Keratinocyte (primary cell): ENCODE measurements around the gene BORCS5. TPM values are rescaled to one million over a fixed set of nuclear protein-coding genes. Genes with fewer than 3 reads are reported as not detected.
A peak's percentile ranks its signal among the peaks of the same experiment; 100 is the strongest.

Source experiments
- DNase-seq: peaks from one replicate; pipeline ENCODE4 v3.0.0-alpha.2; 2011; ENCODE audit warnings: low read depth, missing footprints, low spot score
- FAIRE-seq: peaks from 2 replicates; lab custom pipeline; 2011; peaks lifted over from hg19 to GRCh38; lab: Jason Lieb, UNC
- H2AFZ ChIP-seq: 2 replicates; pipeline ENCODE4 v1.6.0; 2012; ENCODE audit warnings: low read length, control low read depth, inconsistent platforms; ENCODE audit not compliant: control insufficient read depth
- H3K27ac ChIP-seq: 2 replicates; pipeline ENCODE4 v1.5.1; 2011; ENCODE audit warnings: low read length; ENCODE audit not compliant: control insufficient read depth, insufficient read depth
- H3K27me3 ChIP-seq: 3 replicates; pipeline ENCODE4 v1.6.0; 2011; ENCODE audit warnings: low read length; ENCODE audit not compliant: control insufficient read depth, insufficient read depth; ENCODE audit errors: extremely low read depth
- H3K36me3 ChIP-seq, 2 experiments: 2 replicates in 1 of 2; 3 replicates in 1 of 2; pipeline ENCODE4 v1.5.1; 2011; ENCODE audit warnings: low read length in 2 of 2, mild to moderate bottlenecking in 1 of 2; ENCODE audit not compliant: control insufficient read depth in 2 of 2, insufficient read depth in 2 of 2; ENCODE audit errors: extremely low read depth in 1 of 2
- H3K4me1 ChIP-seq: 3 replicates; pipeline ENCODE4 v1.5.1; 2011; ENCODE audit warnings: low read length; ENCODE audit not compliant: control insufficient read depth, insufficient read depth; ENCODE audit errors: extremely low read depth
- H3K4me2 ChIP-seq: 3 replicates; pipeline ENCODE4 v1.6.0; 2011; ENCODE audit warnings: low read depth, low read length; ENCODE audit not compliant: control insufficient read depth, insufficient read depth; ENCODE audit errors: extremely low read depth
- H3K4me3 ChIP-seq, 3 experiments: fragments of 200-600 bp in 1 of 3; sonication (generic) in 1 of 3; 2 replicates in 2 of 3; 3 replicates in 1 of 3; pipeline ENCODE4 v1.5.1; 2011 to 2016; ENCODE audit warnings: low read length in 3 of 3, mild to moderate bottlenecking in 3 of 3, control low read depth in 2 of 3, inconsistent platforms in 1 of 3, low read depth in 1 of 3, mixed read lengths in 1 of 3, mixed run types in 1 of 3, moderate library complexity in 1 of 3; ENCODE audit not compliant: control insufficient read depth in 2 of 3, insufficient read depth in 2 of 3; ENCODE audit errors: extremely low read depth in 1 of 3
- H3K79me2 ChIP-seq: 2 replicates; pipeline ENCODE4 v1.6.0; 2012; ENCODE audit warnings: low read length; ENCODE audit not compliant: control insufficient read depth, insufficient read depth
- H3K9ac ChIP-seq: 3 replicates; pipeline ENCODE4 v1.6.0; 2011; ENCODE audit warnings: low read length; ENCODE audit not compliant: control insufficient read depth, insufficient read depth; ENCODE audit errors: extremely low read depth
- H3K9me1 ChIP-seq: 3 replicates; pipeline ENCODE4 v1.6.0; 2011; ENCODE audit warnings: low read length; ENCODE audit not compliant: control insufficient read depth, insufficient read depth; ENCODE audit errors: extremely low read depth
- H3K9me3 ChIP-seq: 2 replicates; pipeline ENCODE4 v1.5.1; 2012; ENCODE audit warnings: low read depth, low read length; ENCODE audit not compliant: control insufficient read depth
- H4K20me1 ChIP-seq: 3 replicates; pipeline ENCODE4 v1.6.0; 2011; ENCODE audit warnings: low read length; ENCODE audit not compliant: control insufficient read depth, insufficient read depth; ENCODE audit errors: extremely low read depth
- EZH2 ChIP-seq: IDR thresholded peaks from one replicate; pipeline ENCODE4 v1.6.1; 2012; ENCODE audit warnings: inconsistent platforms, mild to moderate bottlenecking, low read length, moderate library complexity
- dilution Hi-C: fragments of 300-500 bp; cut with MboI; formaldehyde crosslinking; loops from one replicate; pipeline ENCODE4 v1.7.0; 2020; ENCODE audit warnings: low sequenced_read_pairs; ENCODE audit not compliant: extremely low pct_ligation_motif_present
- polyA plus RNA-seq, 5 experiments: library from polyadenylated mRNA; depleted of rRNA in 3 of 5; stranded (reverse) in 3 of 5; stranded (forward) in 1 of 5; unstranded in 1 of 5; fragments of >200 nt; gene quantifications; 1 replicate in 1 of 5; 2 replicates in 3 of 5; 3 replicates in 1 of 5; pipeline versions ENCODE4 v1.2.1 to v1.2.3, GENCODE V29; 2011 to 2012; ENCODE audit warnings: missing spikeins in 2 of 5, low read depth in 1 of 5, low replicate concordance in 1 of 5
- TF ChIP-seq, protein P1 (sequence below), 3 experiments: IDR thresholded peaks in 1 of 3; conservative IDR thresholded peaks in 1 of 3; optimal IDR thresholded peaks in 1 of 3; 2 replicates in 2 of 3; 3 replicates in 1 of 3; pipeline versions ENCODE3 to v1.5.1; 2011; ENCODE audit warnings: low read length in 3 of 3, mild to moderate bottlenecking in 3 of 3, moderate library complexity in 2 of 3, control low read depth in 1 of 3, inconsistent platforms in 1 of 3; ENCODE audit not compliant: insufficient read depth in 2 of 3; ENCODE audit errors: extremely low read depth in 1 of 3

BORCS5 gene
- polyA plus RNA-seq, 1 donor (not counting 4 experiments of a cell fraction or from before 2014, with no cell fraction given), result 5.4 TPM

DNA sequence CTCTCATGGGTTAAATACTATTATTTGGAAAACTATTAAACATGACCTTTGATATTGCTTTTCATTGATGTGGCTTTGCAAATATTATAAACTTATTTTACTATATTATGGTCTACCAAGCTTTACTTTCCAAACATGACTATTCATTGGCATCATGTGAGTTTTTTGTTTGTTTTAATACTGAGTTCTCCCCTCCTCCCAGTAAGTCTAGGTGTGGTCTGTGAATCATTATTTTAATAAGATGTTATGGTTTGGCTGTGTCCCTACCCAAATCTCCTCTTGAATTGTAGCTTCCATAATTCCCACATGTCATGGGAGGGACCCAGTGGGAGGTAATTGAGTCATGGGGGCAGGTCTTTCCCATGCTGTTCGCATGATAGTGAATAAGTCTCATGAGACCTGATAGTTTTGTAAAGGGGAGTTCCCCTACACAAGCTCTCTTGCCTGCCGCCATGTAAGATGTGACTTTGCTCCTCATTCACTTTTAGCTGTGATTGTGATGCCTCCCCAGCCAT is 80.0 kb downstream of the BORCS5 start:
- DNase-seq (no peak), FAIRE-seq (no peak)
- Histone ChIP-seq H4K20me1 (no peaks in the 10 kb centered on the region), H3K27ac (no peak overlapping the region), H2AFZ (no peak overlapping the region), H3K9me1 (no peaks in the 10 kb centered on the region), H3K36me3 (peaks cover 2 to 5% of the 10 kb centered on the region in 2 experiments), H3K4me3 (no peak overlapping the region), H3K4me1 (peaks cover 37% of the 10 kb centered on the region), H3K9ac (no peak overlapping the region), H3K79me2 (no peaks in the 10 kb centered on the region), H3K27me3 (no peaks in the 10 kb centered on the region), H3K4me2 (no peak overlapping the region), H3K9me3 (no peaks in the 10 kb centered on the region)
- TF ChIP-seq EZH2, result no peak
- TF ChIP-seq, protein P1, sequence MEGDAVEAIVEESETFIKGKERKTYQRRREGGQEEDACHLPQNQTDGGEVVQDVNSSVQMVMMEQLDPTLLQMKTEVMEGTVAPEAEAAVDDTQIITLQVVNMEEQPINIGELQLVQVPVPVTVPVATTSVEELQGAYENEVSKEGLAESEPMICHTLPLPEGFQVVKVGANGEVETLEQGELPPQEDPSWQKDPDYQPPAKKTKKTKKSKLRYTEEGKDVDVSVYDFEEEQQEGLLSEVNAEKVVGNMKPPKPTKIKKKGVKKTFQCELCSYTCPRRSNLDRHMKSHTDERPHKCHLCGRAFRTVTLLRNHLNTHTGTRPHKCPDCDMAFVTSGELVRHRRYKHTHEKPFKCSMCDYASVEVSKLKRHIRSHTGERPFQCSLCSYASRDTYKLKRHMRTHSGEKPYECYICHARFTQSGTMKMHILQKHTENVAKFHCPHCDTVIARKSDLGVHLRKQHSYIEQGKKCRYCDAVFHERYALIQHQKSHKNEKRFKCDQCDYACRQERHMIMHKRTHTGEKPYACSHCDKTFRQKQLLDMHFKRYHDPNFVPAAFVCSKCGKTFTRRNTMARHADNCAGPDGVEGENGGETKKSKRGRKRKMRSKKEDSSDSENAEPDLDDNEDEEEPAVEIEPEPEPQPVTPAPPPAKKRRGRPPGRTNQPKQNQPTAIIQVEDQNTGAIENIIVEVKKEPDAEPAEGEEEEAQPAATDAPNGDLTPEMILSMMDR (optimal IDR thresholded peaks at IDR 0.05 in 1 of 3, IDR thresholded peaks at IDR 0.05 in 1 of 3, conservative IDR thresholded peaks at IDR 0.05 in 1 of 3; ENCODE audit: extremely low read depth in 1 of 3, insufficient read depth in 2 of 3, low read length in 3 of 3), result no peak
- dilution Hi-C loops, result no loop called here

DNA sequence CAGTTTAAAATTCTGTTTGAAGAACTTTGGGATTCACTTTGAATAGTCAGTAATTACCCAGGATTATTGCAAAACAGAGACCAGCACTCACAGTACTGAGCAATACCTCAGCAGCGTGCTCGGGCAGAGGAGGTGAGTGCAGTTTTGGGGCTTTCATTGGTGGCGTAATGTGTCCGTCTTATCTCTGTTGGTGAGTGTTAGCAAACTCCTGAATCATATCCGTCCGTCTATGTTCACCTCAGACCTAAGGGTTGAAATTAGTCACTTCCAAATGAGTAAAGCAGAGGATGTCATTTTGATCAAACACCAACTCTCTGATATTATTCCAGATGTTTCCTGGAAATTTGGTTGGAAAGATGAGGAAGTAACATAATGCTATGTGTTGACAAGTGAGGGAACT is 82.8 kb downstream of the BORCS5 start:
- Histone ChIP-seq H3K27ac (peak overlapping the region; percentile 62), H3K27me3 (no peaks in the 10 kb centered on the region), H3K36me3 (peaks cover 2 to 5% of the 10 kb centered on the region in 2 experiments), H4K20me1 (no peaks in the 10 kb centered on the region), H3K9ac (peak overlapping the region; percentile 5), H3K4me2 (no peak overlapping the region), H3K4me1 (peaks cover 37% of the 10 kb centered on the region), H3K79me2 (no peaks in the 10 kb centered on the region), H3K4me3 (no peak overlapping the region), H2AFZ (no peak overlapping the region), H3K9me3 (no peaks in the 10 kb centered on the region), H3K9me1 (no peaks in the 10 kb centered on the region)
- FAIRE-seq, result peak; percentile 70
- peak; percentile 33 for DNase-seq
- TF ChIP-seq EZH2, result no peak
- TF ChIP-seq, protein P1 (optimal IDR thresholded peaks at IDR 0.05 in 1 of 3, IDR thresholded peaks at IDR 0.05 in 1 of 3, conservative IDR thresholded peaks at IDR 0.05 in 1 of 3; ENCODE audit: extremely low read depth in 1 of 3, insufficient read depth in 2 of 3, low read length in 3 of 3), result no peak
- dilution Hi-C loops, result no loop called here
